GM12873 (cell line): ENCODE results near the gene AARS2.
A peak's percentile ranks its signal among the peaks of the same experiment; 100 is the strongest.

Experiments
- TF ChIP-seq, protein P1 (sequence below): IDR thresholded peaks from 2 replicates; pipeline ENCODE4 v1.5.1; 2012; ENCODE audit warnings: low read depth, mild to moderate bottlenecking, moderate library complexity, low read length, control low read depth; ENCODE audit not compliant: insufficient read depth; ENCODE audit errors: missing control alignments

AARS2 gene

DNA sequence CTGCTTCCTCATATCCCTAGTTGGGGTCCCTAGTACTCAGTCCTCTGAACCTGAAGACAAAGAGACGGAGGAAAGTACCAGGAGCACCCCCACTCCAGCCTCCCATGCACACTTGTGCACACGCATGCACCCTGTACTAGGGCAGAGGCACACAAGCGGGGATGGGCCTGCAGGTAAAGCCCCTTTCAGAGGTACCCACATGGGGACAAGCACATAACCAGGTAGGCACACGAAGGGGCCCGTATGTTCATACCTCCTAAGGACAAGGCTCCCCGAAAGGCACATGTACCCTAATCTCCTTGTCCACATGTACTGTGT is 41.8 kb downstream of the AARS2 start:
- TF ChIP-seq, protein P1, sequence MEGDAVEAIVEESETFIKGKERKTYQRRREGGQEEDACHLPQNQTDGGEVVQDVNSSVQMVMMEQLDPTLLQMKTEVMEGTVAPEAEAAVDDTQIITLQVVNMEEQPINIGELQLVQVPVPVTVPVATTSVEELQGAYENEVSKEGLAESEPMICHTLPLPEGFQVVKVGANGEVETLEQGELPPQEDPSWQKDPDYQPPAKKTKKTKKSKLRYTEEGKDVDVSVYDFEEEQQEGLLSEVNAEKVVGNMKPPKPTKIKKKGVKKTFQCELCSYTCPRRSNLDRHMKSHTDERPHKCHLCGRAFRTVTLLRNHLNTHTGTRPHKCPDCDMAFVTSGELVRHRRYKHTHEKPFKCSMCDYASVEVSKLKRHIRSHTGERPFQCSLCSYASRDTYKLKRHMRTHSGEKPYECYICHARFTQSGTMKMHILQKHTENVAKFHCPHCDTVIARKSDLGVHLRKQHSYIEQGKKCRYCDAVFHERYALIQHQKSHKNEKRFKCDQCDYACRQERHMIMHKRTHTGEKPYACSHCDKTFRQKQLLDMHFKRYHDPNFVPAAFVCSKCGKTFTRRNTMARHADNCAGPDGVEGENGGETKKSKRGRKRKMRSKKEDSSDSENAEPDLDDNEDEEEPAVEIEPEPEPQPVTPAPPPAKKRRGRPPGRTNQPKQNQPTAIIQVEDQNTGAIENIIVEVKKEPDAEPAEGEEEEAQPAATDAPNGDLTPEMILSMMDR = no peak

DNA sequence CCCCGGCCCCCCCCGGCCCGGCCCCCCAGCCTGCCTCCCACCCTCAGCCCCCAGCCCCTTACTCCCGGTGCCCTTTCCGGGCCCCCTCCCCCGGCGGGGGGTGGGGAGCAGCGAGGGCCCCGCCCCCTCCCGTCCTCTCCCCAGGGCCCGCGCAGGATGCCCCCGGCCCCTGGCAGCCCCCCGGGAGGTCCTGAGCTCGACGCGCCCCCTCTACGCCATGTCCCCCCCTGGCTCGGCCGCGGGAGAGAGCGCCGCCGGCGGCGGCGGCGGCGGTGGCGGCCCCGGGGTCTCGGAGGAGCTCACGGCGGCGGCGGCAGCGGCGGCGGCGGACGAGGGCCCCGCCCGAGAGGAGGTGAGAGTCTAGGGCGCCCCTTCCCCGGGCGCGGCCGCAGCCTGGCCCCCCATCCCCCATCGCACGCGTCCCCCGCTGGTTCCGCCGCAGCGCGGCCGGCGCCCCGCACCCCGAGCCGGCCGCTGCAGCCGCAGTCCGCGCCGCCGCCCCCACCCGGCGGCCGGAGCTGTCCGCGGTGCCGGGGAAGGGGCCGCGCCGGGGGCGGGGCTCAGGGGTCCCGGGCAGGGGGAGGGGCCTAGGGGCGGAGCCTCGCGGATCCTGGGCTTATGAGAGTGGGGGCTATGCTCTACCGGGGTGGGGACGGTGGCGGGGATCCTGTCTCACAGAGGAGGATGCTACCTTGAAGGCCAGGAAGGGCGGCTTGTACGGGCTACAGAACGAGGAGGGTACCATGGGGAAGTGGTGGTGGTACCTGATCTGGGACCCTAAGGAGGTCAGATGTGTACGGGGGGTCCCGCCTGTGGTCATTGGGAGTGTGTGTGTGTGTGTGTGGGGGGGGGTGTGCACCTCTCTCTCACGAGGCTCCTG is 42.4 kb downstream of the AARS2 start:
- TF ChIP-seq, protein P1 = no peak

DNA sequence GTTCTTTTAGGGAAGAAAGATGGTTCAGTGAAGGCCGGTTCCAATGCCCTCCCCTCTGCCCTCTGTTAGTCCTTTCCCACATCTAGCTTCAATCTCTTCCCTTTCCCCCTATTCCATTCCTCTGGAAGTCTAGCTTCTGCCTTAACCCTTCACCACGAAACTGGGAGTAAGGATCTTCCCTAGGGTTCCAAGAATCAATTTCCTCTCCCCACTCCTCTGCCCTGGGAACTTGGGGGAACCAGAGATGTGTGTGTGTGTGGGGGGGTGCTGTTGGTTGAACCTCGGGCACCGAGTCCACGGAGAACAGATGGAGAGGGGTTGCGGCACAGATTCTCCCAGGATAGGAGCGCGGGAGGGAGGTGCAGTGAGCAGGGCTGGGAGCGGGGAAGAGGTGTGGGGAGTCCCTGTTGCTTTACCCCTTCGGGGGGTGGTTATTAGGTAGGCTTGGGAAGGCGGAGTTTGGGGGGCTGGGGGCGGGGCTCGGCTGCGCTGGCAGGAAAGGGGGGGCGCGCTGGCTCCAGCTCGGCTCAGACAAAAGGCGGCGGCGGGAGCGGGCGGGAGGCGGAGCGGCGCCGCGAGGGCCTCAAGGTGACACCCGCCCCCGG is 43.1 kb downstream of the AARS2 start, which contains the start of gene TMEM151B:
TMEM151B (plus strand) TSS at position 530 of the 605 bp plus-strand sequence. CDS start 293 bp downstream, outside the sequence.
- TF ChIP-seq, protein P1 = no peak

DNA sequence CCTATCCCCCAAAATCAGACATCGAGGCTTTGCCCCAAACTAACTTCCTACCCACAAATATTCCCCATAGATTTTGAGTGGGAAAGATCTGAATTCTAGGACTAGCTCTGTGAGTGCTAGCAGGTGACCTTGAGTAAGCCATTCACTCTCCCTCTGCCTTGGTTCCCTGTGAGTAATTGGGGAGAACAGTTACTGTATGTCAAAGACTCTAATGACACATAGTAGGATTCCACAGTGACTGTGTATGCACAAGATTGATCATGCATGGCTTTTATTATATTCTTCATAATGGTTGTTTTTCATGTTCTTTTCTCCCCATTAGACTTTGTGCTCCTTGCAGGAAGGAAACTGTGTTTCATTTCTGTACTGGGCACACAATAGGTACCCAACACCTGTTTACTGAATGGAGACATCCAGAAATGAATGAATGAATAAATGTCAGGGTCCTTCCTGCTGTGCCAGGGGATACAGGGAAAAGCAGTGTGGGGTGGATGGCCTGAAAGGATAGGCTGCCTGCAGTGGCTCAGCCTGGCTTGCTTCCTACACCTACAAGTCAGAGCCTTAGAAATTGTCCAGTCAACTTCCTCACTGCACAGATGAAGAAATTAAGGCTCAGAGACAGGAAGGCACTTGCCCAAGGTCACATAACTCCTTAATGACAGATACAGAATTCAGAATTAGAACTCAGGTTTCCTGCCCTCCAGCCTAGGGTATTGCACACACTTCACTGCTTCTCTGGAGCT is 43.8 kb downstream of the AARS2 start:
- TF ChIP-seq, protein P1 = no peak

DNA sequence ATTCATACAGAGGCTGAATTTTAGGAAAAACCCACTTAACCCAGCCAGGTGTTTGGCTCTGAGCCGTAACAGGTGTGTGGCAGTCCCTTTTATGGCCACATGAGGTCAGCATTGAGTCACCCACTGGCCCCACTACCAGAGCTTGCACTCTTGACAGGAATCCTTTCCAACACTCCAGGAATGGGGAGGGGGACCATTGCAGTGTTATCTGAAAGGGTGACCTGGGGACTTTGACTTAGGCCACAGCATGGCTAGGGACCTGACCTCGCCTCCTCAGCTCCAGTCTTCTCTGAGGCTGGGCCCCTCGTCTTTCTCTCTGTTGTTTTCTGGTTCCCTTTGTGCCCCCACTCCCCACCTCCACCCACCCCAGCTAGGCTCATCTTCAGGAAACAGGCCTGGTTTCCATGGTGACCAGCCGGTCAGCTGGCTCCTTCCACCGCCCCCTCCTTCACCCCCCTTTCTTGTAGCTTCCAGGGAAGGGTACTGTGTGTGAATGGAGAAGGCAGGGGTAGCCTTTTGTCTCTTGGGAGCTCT is 45.0 kb downstream of the AARS2 start:
- TF ChIP-seq, protein P1 = peak; percentile 99

DNA sequence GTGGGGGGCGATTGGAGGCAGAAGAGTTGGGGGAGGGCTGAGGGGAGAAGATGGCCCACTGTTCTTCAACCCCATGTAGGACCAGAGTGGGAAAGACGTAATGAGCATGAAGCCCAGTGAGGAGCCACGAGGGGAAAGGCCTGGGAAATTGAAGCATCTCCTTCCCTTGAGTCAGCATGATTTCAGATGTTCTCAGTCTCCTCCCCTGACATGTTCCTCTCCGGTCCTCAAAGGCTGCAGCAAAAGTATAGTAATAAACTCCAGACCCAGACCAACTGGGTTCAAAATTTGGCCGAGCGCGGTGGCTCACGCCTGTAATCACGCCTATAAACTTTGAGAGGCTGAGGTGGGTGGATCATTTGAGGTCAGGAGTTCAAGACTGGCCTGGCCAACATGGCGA is 45.9 kb downstream of the AARS2 start:
- TF ChIP-seq, protein P1 = no peak

DNA sequence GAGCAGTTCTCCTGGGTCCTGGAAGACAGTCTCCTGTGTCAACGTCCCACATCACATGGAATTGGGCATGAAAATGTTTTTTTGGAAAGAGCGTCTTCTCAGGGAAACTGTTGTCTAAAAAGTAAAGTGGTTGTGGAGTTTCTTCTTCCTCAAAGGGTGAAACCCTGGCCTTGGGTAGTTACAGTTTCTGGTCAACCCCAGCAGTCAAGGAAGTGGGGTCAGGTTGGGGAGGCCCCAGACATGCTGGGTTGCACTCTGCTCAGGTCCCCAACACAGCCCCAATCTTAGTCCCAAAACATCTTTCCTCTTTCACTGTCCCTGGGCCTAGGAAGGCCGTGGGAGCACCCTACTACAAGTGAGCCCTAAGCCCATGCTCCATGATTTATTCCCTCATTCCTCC is 46.8 kb downstream of the AARS2 start:
- TF ChIP-seq, protein P1 = no peak
